ENCODE measurements around the gene PIK3R1.
A peak's percentile ranks its signal among the peaks of the same experiment; 100 is the strongest.

Gene PIK3R1

DNA sequence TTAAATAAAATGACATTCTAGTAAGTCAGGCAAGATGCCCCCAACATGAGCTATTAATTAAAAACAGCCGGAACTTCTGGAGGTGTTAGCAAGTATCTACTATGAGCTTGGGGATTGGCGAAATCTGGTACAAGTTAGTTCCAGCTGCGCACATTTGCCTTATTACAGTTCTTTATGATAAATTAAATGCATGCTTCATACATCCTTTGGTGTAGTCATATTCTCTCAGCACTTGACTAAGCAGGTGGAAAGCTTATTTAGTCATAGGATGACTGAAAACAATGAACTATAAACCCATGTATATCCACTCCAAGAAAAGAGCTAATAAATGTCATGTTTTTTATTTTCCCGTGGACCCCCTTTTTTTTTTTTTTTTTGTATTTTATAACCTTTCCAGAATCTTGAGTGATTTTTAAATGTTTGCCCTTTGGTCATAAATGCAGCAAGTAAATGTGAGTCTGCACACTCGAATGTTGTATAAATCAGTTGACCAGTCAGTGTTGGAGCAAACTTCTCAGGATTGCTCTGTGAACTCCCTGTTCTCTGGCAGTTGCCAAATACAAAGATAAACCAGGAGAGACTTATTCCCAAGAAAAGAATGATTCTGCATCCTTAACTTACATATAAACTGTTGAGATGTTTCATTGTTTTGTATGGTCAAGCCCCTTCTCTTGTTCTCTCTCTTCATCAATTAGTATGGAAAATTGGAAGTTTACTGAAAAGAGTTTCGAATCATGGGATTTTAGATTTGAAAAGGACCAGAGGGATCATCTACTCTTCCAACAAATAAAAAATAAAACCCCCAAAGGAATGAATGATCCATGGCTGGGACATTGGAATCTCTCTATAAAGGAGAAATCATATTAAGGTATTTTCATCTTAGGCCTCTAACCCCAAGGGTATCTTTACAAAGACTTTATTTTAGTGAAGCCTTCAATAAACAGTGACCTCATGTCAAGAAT lies 38.3 kb downstream of the PIK3R1 start:
- peak; percentile 53 to 76 for ATAC-seq

DNA sequence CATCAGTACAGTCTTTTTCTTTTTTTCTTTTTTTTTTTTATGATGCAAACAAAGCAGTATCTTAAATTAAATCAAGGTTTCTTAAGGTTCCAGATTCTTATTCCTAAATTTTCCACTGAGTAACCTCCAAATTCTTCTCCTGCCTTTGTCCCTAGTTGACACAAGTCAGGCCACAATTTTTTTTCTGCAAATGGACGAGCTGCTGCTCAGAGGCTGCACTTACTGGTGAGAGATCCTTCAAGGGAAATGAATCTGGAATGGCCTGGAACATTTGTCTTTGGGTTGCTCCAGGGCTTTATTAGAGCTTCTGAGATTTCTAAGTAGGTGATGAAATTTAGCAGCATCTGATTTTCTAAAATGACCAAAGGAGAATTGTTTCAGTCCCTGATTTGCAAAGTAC lies 39.3 kb downstream of the PIK3R1 start:
- ATAC-seq: no peak

DNA sequence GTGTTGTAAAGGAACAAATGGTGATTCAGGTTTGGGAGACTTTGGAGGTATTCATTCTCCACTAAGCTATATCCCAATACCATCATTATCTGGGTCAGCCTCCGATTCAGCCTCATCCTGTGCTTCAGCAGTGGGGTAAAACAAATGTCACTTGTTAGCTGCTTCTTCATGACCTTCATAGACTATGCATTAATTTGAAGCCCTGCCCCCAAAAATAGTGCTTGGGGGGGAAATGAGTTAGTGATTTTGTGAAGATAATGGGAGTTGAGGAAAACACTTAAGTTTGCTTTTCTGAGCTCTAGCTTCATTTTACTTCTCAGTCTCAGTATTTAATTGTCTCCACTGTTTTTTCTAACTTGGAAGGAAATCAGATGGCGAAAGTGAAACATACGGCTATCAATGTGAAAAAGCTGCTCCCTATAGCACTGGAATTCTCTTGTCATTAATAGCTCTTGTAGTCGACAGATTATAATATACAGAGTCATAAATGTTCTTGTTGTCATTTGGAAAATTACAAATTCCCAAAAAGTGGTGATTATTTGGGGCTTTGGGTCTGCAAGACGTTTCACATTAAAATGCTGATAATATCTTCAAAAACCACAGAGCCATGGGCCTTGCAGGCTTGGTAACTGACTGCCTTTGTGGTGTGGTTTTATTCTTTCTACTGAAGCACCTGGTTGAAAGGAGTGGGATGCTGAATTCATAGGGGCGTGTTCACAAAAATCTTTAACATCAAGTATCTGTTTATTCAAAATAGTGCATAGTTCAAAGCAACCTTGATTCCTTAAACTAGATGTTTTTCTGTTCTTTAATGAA lies 40.0 kb downstream of the PIK3R1 start:
- ATAC-seq: peak; percentile 37 to 38

DNA sequence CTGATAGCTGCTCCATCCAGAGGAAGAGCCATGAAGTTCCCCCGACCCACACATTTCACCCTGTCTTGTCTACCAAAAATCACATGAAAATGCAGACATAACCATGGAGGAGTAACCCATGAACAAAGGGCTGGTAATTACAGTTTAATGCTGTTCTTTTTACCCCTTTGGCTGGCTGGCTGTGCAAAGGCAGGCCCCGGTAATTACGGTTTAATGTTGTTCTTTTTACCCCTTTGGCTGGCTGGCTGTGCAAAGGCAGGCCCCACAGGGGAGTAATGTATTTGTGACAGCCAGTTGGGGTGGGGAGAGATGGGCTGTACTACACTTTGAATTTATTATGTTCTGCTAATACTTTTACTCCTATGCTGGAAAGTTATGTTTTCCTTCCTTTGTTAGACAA lies 41.7 kb downstream of the PIK3R1 start:
- ATAC-seq: no peak

DNA sequence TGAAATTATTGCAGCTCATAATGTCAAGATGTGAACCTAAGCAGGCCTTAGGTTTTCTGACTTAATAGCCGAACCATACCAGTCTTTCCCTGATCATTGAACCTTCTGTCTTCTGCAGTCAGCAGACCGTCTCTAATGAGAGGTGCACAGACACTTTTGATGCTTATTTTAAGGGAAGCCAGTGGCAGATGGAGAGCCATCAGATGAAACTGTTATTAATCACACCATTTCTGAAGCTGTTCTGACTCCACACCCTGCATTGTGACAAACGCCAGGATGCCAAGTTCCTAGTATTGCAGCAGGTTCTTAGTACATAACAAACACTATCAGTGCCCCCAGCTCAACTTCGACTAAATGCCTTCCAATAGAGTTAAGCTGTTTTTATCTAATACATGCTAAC lies 43.0 kb downstream of the PIK3R1 start:
- peak; percentile 12 to 24 for ATAC-seq

DNA sequence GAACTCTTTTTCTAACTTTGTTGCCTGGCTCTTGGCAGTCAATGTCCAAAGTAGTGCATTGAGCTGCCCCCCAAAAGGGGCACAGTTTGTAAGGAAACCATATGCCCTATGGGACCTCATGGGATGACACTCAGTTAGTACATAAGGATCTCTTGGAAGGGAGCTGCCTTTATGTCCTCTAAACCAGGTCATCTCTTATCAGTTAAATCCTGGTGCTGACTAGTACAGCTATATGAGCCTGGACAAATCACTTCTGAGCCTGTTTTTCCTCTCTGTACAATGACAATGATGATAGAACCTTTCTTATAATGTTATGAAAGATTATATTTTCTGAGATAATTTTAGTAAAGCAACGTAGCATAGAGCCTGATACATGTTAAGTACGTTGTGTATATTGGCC lies 44.1 kb downstream of the PIK3R1 start:
- ATAC-seq: no peak

DNA sequence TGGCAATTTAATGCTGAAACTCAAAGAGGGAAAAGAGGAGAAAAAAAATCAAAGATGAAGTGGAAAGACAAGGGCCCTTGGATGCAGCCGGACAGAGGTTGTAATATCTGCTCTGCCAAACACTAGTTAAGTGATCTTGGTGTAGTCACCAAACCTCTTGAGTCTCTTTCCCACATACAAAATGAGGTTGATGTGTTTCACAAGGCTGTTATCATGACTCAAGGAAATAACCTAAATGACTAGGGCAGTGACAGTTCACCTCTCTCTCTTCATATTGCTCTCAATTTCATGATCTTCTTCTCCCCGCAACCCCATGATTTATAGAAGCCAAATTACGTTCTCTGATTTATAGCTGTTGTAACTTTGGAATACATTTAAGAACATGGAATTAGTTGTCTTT lies 44.9 kb downstream of the PIK3R1 start:
- ATAC-seq: peak; percentile 77 to 80

DNA sequence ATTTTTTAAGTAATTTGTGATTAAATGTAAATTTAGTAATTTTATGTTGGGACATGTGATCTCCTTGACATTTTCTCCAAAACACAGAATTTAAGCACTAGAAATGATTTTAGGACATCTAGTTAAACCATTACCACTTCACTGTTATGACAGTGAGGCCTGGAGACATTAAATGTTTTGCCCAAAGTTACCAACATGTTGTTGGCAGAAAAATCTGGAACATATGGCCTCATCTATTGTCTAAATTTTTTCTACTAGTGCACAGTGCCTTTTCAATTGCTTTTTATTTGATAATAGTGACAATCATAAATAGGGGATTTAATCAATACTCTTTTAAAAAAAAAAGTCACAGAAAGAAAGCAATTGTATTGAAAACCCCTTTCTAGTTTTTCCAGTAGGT lies 45.6 kb downstream of the PIK3R1 start:
- ATAC-seq: no peak

DNA sequence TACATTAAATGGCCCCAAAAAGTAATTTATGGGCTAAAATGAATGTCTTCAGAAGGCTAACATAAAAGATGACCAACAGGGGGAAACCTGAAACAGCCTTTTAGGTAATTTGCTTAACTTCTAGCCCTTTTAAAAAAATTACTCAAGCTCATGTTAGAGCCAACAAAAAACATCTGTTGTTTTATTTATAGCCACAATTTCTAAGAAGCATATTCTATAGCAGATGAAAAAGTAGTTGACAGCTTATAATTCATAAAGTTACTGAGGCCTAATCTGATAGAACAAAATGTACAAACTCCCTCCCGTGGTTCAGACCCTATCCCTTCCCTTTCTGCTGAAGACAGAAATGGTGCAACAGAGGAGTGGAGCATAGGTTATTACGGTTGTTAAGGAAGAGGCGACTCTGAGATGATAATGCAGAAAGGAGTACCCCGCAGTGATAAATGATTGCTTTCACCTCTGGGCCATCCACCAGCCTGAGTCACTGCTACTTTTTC lies 46.1 kb downstream of the PIK3R1 start:
- ATAC-seq: peak in 1 of 2 donors; percentile 29

DNA sequence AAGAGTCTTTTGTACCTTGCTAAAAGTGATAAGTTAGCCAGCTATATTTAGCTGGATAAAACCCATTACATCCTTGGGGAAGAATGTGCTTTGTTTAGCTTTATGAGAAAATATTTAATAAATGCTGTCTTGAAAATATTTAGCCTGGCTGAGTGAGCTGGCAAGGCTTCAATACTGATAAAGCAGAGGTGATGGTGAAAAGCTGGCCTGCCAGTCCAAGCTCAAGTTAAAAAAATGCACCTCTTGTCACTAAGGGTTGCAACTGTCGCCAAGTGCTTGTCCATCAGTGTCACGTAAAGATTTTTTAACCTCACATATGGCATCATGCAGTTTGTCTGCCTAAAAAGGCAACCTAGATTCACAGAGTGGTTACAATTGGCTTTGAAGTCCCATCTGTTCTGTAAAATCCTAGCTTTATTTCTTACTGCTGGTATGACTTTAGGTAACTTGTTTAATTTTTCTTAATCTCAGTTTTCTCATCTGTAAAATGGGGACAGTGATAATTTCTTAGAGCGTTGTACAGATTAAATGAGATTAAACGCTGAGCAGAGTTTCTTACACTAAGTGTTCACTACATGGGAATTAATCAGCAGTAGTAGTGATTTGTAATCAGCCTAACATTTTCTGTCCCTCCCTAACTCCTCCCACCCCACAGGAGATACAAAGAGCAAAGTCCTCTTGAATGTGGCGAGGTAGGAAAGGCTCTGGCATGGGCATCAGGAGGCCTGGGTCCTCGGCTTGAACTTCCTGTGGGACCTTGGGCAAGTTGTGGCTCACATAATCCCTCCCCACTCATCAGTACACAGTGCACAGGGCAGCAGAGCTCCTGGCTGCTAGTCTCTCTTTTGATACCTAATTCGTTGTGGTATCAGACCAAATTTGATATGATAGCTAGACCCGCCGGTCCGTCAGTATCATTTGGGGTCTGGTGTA lies 48.7 kb downstream of the PIK3R1 start:
- no peak for ATAC-seq

DNA sequence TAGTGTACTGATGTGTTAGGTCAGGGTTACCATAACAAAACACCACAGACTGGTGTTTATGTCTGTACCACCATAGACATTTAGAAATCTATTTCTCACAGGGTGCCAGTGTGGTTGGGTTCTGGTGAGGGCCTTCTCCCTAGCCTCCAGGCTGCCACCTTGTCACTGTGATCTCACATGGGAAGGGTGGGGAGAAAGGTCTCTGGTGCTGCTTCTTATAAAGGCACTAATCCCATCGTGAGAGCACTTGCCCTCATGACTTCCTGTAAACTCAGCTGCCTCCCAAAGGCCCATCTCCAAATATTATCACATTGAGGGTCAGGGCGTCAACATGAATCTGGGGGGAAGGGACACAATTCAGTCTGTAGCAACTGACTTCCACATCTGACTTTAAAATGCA lies 49.8 kb downstream of the PIK3R1 start:
- ATAC-seq: no peak

DNA sequence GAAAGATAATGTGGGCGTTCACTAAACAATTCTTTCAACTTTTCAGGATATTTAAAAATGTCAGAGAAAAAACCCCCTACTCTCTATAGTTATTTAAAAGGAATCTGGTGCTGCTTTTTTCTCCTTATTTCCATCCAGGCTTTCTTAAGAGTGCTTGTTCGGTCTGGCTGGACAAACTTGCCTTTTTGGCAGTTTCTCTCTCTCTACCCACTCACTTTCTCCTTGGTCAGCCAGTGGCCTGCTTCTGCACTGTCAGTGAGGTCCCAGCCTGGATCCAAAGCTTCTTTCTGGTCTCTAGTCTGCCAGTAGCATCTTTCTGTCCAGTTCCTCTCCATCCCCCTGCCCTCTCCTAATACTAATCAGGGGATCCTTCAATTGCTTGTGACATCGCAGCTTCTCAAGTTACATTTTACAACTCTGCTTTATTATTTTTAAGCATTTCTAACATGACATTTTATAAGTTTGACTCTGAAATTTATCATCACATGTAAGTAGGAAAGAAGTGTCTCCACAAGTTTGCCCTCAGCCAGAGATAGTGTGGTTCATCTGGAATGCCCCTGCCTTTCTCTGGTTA lies 50.4 kb downstream of the PIK3R1 start:
- ATAC-seq: no peak

DNA sequence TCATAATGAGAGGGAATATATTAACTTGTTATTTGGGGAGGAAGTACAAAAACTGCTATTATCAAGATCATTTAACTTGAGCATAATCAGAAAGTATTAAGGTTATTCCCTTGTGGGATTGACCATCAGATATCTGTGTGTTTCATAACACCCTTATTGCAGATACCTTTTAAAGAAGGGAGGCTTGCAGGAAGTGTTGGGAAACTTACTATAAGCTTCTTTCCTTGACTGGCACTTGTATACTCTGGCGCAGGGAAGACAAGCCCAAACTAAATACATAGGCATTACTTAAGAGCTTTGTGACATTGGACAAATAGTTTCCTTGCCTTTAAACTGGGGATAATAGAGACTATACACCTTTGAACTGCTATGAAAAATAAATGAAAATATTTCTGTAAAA lies 50.9 kb downstream of the PIK3R1 start:
- ATAC-seq: no peak

DNA sequence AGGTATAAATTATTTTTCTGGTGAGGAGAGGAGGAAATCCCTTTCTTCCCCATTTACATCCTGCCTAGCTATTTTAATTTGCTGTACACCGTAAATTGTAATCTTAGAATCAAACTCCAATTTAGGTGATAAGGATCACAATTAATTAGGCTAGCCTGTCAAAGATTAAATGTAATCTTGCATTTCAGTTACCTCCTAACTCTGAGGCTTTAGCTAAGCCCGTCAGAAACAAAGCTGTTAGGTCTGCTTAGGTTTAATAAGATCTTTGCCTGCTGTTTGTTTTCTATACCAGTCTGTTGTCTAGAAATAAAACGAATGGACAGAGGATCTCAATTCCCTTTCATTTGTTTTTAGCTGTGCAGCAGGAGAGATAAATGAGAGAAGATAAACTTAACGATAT lies 51.5 kb downstream of the PIK3R1 start:
- no peak for ATAC-seq

DNA sequence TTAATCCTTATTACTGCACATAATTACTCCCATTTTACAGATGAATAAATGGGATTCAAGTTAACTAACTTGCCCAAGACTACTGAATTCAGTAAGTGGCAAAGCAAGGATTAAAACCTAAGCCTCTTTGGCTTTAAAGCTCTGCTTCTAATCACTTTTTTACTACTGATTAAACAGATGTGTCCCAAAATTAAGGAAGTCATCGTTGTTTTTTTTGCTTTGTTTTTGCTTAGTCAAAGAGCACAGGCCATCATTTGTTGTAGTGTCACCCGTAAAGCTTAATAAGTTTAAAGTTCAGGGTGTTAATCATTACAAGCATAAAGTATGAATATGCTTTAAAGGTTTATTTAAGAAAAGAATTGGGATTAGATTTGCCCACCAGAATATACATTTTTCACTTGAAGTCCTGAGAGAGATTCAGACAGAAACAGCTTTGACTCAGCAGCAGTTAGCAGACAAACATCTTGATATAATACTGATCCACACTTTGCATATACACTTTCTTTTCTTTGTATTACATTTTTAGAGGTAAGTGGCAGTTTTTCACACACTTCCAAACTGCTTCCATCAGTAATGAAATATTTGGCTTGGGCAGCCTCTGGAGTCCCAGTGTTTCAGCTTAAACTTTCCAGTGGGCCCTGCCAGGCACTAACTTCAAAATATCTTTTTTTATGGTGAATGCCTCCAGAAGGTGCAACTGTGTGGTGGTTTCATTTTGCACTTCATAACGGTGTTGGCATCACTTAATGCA lies 52.7 kb downstream of the PIK3R1 start:
- peak; percentile 39 to 45 for ATAC-seq

DNA sequence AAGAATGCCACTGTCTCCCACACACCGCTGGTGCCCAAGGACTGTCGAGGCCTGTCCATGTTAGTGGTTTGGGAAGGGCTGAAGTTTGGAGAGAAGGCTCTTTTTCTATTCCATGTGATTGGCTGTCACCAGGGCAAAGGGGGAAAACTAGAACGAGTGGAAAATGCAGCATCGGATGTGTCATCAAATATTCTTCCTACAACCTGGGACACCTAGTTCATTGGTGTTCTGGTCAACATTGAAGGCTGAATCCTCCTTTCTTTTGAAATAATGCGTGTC lies 53.2 kb downstream of the PIK3R1 start:
- no peak for ATAC-seq

DNA sequence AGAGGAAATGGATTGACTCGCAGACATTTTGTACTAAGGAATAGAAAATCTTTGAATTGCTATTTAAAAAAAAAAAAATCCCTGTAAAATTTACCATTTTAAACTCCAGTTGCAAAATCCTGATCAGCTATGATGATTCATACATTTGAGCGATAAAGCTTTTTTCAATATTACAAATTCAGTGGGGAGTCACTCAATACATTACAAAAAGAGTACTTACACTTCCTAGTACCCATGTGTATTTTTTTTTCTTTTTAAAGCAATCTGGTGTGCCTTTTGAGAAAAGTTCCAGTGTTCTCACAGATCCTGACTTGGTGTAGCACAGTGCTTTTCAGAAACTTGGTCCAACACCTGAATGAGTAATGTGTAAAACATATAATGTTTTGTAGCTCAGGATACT lies 54.3 kb downstream of the PIK3R1 start:
- no peak for ATAC-seq

DNA sequence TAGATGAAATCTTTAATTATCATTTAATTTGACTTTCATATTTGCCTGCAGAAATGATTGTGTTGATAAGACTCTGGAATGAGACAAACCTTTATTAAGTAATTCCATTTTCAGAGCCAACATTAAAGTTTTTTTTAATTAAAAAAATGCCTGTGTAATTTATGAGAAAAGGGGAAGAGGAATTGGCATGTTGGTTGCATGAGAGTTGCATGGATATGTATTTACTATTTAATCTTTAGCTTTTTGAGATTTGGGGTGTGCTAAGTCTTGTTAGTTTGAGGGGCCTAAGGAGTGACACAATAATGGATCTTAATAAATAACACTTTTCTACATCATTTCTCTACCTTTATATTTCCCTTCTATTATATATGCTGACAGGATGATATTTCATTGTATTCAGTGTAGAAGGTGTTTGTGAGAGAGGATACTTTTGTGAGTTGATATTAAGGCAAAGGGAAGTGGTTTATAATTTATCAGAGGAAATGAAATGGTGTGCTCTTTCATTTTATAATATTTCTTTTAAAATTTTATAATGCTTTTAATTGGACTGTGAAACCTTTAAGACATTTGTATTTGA lies 54.9 kb downstream of the PIK3R1 start:
- ATAC-seq: no peak

DNA sequence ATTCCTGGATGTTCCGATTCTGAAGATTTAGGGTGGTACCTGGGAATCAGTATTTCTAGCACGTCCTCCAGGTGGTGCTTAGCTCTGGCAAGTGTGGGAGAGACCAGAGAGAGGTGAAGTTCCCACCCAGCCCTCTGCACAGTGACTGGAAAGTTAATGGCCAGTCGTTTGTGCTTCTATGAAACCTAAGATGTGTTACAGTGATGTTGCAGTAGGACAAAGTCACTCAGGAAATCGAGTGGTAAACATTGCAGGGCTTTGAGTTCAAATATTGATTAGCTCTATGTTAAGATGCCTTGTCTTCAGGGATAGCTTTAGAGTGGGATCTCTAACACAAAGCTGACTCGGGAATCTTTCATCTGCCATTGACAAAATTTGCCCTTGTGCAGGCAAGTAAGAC lies 55.6 kb downstream of the PIK3R1 start:
- no peak for ATAC-seq

DNA sequence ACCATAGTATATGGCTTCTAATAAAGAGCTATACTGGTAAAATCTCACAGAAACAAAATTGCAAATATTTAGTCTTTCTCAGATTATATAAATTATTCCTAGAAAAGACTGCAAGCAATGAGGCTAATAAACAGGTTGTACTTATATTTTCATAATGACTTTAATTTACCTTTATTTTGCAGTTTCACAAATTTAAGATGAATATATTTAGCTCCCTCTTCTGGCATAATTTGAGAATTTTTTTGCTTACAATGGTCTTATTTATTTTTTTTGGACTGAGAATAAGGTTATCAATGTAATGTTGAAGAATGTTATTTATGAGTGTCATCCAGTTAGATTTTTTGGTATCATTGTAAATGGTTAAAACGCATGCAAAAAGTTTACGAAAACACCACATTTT lies 56.7 kb downstream of the PIK3R1 start:
- ATAC-seq: no peak

DNA sequence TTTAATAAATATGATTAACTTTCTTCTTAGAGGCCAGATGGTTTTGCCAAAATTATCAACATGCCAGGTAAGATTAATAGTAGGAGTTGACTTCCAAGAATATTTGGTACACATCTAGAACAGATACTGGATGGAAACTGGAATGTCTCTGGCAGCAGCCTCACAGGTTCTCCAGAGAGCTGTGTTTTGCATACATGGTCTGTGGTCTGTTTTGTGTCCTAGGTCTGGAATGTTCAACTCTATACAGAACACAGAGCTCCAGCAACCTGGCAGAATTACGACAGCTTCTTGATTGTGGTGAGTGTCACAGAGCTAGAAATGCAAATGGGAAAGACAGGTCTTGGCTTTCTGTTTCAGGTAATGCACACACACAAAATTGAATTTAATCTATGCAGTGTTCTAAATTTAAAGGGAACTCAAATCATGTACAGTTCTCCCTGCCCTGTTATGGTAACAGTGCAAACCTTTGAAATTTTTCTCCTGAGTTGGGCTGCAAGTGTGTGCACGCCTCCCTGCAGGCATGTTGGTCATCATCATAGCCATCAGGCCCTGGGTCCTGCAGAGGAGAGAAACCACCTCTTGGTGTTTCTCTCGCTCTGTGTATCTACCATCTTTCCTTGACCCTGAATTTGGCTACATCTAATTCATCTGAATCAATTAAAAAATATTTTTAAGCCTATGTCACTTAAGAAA lies 58.3 kb downstream of the PIK3R1 start:
- ATAC-seq: no peak

All from activated CD4-positive, CD25-positive, alpha-beta regulatory T cell treated with anti-CD3 and anti-CD28 coated beads, Interleukin-2, amount 50 U/mL, for 24 hours (primary cell).